HepG2 (cell line): Measurements from ENCODE around the gene SEMA4C. TPM values are rescaled to one million over a fixed set of nuclear protein-coding genes. Genes with fewer than 3 reads are reported as not detected.

Source experiments
- ARNTL ChIP-seq: sonication (generic); formaldehyde crosslinking; IDR thresholded peaks from 2 replicates; pipeline ENCODE4 v1.4.0; 2020; ENCODE audit warnings: mild to moderate bottlenecking, missing genetic modification reagents
- BCL6 ChIP-seq: IDR thresholded peaks from 2 replicates; pipeline ENCODE4 v1.6.1; 2016; ENCODE audit warnings: missing genetic modification reagents, missing compliant biosample characterization
- FOXK2 ChIP-seq: fragments of 450-650 bp; IDR thresholded peaks from 2 replicates; pipeline ENCODE4 v1.6.1; 2016
- MED8 ChIP-seq: sonication (generic); formaldehyde crosslinking; IDR thresholded peaks from 2 replicates; pipeline ENCODE4 v1.8.1; 2023; ENCODE audit warnings: mild to moderate bottlenecking, missing genetic modification reagents; ENCODE audit not compliant: insufficient replicate concordance
- NCOA2 ChIP-seq: sonication (generic); formaldehyde crosslinking; IDR thresholded peaks from 2 replicates; pipeline ENCODE4 v1.8.0; 2022; ENCODE audit warnings: inconsistent platforms
- POGZ ChIP-seq: sonication (generic); formaldehyde crosslinking; IDR thresholded peaks from 2 replicates; pipeline ENCODE4 v1.4.0; 2020; ENCODE audit warnings: mild to moderate bottlenecking, missing genetic modification reagents
- SNAPC2 ChIP-seq: sonication (generic); formaldehyde crosslinking; IDR thresholded peaks from 2 replicates; pipeline ENCODE4 v1.8.1; 2022; ENCODE audit warnings: mild to moderate bottlenecking, missing genetic modification reagents
- ZNF20 ChIP-seq: sonication (generic); formaldehyde crosslinking; IDR thresholded peaks from 2 replicates; pipeline ENCODE4 v1.4.0; 2020; ENCODE audit warnings: mild to moderate bottlenecking, moderate library complexity, missing genetic modification reagents
- ZNF337 ChIP-seq: sonication (generic); formaldehyde crosslinking; IDR thresholded peaks from 2 replicates; pipeline ENCODE4 v1.5.1; 2020; ENCODE audit warnings: missing genetic modification reagents, low read depth, mild to moderate bottlenecking, borderline replicate concordance
- ZSCAN25 ChIP-seq: sonication (generic); formaldehyde crosslinking; IDR thresholded peaks from 2 replicates; pipeline ENCODE4 v1.8.0; 2022; ENCODE audit warnings: mild to moderate bottlenecking, missing genetic modification reagents
- polyA plus RNA-seq, 8 experiments: library from polyadenylated mRNA; depleted of rRNA in 3 of 8; stranded (reverse) in 7 of 8; unstranded in 1 of 8; fragments of >200 nt; fragmentation: Illumina TruSeq in 4 of 8; extraction: Trizol in 4 of 8; gene quantifications; 2 replicates each; pipeline versions ENCODE4 v1.2.1 to v1.2.3, GENCODE V29; 2011 to 2016; ENCODE audit warnings: low read depth in 4 of 8, missing spikeins in 1 of 8, mixed read lengths in 1 of 8; ENCODE audit not compliant: insufficient read depth in 1 of 8
- total RNA-seq, 5 experiments: library from RNA; depleted of rRNA; stranded (reverse); fragments of >200 nt; fragmentation: Illumina TruSeq; extraction: Trizol; gene quantifications; 2 replicates each; pipeline ENCODE4 v1.2.3, GENCODE V29; 2016; ENCODE audit warnings: low read depth in 1 of 5
- TF ChIP-seq, protein P1 (sequence below): sonication (generic); formaldehyde crosslinking; IDR thresholded peaks from 2 replicates; pipeline ENCODE4 v1.4.0; 2020; ENCODE audit warnings: mild to moderate bottlenecking, missing genetic modification reagents
- TF ChIP-seq, protein P2 (sequence below): sonication (generic); formaldehyde crosslinking; IDR thresholded peaks from 2 replicates; pipeline ENCODE4 v1.8.0; 2022; ENCODE audit warnings: mild to moderate bottlenecking, missing genetic modification reagents, moderate library complexity
- TF ChIP-seq, protein P3 (sequence below): sonication (generic); formaldehyde crosslinking; IDR thresholded peaks from 2 replicates; pipeline ENCODE4 v1.5.1; 2020; ENCODE audit warnings: missing genetic modification reagents, mild to moderate bottlenecking, borderline replicate concordance
- TF ChIP-seq, protein P4 (sequence below): sonication (generic); formaldehyde crosslinking; IDR thresholded peaks from 2 replicates; pipeline ENCODE4 v1.8.1; 2023; ENCODE audit warnings: mild to moderate bottlenecking, moderate library complexity, missing genetic modification reagents
- TF ChIP-seq, protein P5 (sequence below): sonication (generic); formaldehyde crosslinking; IDR thresholded peaks from 2 replicates; pipeline ENCODE4 v1.5.0; 2020; ENCODE audit warnings: missing genetic modification reagents

Gene SEMA4C
- total and polyA plus RNA-seq, 2 of the 13 experiments (the other 11 are each of a cell fraction or from before 2014, with no cell fraction given), result 25.9 to 46.6 TPM

DNA sequence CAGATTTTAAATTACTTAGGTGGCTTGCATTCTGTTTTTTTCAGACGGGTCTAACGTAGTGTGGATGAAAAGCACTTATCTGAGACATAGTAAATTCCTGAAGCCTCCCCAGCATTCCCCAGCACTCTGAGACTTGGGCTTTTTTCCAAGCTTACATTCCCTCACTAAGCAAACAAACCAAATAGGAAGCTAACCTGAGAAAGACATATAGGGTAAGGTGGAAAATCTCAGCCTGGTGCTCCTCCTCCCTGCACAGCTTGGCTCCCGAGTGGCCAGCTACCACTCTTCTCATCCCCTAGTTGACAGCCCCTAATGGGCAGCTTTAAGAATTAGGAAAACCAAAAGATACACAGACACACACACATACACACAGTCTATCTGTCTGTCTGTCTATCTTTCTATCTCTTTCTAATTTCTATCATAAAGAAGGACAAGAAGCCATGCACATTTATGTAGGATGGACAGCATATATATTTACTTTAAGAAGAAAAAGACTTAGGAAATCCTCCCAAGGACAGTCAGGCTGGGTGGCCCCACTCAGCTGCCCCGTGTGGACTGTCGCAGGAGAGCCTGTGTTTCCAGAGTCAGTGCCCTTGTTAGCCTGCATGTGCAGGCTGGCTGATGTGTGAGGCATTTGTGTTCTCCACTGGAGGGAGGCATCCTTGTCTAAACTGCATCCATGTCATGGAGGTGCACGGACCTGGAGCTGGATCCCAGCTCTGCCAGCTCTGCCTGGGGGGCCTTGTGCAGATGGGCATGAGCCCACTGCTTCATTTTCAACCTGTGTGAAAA is 45.6 kb downstream of the SEMA4C start (continued):
- TF ChIP-seq, protein P1, sequence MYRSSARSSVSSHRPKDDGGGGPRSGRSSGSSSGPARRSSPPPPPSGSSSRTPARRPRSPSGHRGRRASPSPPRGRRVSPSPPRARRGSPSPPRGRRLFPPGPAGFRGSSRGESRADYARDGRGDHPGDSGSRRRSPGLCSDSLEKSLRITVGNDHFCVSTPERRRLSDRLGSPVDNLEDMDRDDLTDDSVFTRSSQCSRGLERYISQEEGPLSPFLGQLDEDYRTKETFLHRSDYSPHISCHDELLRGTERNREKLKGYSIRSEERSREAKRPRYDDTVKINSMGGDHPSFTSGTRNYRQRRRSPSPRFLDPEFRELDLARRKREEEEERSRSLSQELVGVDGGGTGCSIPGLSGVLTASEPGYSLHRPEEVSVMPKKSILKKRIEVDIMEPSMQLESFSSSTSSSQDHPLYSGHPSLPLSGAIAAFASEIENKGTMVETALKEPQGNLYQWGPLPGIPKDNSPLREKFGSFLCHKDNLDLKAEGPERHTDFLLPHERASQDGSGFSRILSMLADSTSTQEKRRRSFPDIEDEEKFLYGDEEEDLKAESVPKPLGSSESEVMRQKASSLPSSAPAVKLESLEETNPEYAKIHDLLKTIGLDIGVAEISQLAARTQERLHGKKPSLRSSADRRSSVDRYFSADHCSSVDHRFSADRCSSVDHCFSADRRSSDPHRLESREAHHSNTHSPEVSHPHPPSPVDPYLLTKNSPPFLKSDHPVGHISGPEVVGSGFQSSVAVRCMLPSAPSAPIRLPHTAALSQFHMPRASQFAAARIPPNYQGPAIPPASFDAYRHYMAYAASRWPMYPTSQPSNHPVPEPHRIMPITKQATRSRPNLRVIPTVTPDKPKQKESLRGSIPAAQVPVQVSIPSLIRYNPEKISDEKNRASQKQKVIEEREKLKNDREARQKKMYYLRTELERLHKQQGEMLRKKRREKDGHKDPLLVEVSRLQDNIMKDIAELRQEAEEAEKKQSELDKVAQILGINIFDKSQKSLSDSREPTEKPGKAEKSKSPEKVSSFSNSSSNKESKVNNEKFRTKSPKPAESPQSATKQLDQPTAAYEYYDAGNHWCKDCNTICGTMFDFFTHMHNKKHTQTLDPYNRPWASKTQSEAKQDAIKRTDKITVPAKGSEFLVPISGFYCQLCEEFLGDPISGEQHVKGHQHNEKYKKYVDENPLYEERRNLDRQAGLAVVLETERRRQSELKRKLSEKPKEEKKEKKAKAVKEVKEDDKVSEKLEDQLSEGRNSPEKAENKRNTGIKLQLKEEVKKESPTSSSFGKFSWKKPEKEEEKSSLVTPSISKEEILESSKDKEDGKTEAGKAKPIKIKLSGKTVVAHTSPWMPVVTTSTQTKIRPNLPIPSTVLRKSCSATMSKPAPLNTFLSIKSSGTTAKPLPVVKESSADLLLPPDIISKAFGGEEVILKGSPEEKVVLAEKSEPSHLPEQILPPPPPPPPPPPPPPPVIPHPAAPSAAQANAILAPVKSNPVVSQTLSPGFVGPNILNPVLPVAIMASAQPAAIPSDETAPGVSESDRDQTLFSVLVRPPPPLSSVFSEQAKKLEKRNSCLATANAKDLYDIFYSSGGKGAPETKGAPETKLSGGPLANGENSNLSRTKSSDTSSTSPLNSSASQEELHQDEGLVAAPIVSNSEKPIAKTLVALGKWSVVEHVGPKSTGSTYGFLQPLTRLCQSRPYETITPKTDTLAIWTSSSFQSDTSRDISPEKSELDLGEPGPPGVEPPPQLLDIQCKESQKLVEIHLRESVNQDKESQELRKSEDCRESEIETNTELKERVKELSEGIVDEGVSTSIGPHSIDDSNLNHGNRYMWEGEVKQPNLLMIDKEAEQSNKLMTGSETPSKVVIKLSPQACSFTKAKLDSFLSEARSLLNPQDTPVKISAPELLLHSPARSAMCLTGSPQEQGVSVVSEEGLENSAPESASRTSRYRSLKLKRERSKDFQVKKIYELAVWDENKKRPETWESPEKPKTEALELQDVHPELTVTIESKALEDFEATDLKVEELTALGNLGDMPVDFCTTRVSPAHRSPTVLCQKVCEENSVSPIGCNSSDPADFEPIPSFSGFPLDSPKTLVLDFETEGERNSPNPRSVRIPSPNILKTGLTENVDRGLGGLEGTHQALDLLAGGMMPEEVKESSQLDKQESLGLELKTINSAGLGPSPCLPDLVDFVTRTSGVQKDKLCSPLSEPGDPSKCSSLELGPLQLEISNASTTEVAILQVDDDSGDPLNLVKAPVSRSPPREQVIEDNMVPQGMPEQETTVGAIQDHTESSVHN (CRISPR knock-in tag), result no peak
- TF ChIP-seq MED8, result no peak
- TF ChIP-seq SNAPC2 (CRISPR knock-in tag), result no peak
- TF ChIP-seq, protein P2, sequence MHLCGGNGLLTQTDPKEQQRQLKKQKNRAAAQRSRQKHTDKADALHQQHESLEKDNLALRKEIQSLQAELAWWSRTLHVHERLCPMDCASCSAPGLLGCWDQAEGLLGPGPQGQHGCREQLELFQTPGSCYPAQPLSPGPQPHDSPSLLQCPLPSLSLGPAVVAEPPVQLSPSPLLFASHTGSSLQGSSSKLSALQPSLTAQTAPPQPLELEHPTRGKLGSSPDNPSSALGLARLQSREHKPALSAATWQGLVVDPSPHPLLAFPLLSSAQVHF, result no peak
- TF ChIP-seq ZNF20 (CRISPR knock-in tag), result no peak
- no peak; the same call in 1 of the 2 replicates for TF ChIP-seq NCOA2 (CRISPR knock-in tag)
- TF ChIP-seq, protein P3, sequence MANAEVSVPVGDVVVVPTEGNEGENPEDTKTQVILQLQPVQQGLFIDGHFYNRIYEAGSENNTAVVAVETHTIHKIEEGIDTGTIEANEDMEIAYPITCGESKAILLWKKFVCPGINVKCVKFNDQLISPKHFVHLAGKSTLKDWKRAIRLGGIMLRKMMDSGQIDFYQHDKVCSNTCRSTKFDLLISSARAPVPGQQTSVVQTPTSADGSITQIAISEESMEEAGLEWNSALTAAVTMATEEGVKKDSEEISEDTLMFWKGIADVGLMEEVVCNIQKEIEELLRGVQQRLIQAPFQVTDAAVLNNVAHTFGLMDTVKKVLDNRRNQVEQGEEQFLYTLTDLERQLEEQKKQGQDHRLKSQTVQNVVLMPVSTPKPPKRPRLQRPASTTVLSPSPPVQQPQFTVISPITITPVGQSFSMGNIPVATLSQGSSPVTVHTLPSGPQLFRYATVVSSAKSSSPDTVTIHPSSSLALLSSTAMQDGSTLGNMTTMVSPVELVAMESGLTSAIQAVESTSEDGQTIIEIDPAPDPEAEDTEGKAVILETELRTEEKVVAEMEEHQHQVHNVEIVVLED (CRISPR knock-in tag), result no peak
- no peak for TF ChIP-seq ZSCAN25 (CRISPR knock-in tag)
- TF ChIP-seq POGZ, result no peak
- no peak for TF ChIP-seq FOXK2
- TF ChIP-seq, protein P4, sequence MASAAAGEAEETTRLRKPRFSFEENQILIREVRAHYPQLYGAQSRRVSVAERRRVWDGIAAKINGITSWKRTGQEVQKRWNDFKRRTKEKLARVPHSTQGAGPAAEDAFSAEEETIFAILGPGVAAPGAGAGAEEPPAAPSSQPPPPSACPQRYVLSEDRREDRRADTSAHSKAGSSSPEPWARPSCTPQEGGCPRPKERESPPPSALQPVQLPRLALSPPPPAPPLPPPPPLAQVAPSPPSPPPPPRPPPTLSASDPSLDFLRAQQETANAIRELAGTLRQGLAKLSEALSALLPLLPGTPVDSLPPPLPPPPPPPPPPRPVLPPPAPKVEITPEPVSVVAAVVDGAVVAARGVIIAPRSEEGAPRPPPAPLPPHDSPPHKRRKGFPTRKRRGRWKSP (CRISPR knock-in tag), result no peak
- peak; percentile 36; the same call in 1 of the 2 replicates for TF ChIP-seq BCL6 (CRISPR knock-in tag)
- TF ChIP-seq ZNF337 (CRISPR knock-in tag), result no peak
- no peak for TF ChIP-seq ARNTL (CRISPR knock-in tag)
- TF ChIP-seq, protein P5, sequence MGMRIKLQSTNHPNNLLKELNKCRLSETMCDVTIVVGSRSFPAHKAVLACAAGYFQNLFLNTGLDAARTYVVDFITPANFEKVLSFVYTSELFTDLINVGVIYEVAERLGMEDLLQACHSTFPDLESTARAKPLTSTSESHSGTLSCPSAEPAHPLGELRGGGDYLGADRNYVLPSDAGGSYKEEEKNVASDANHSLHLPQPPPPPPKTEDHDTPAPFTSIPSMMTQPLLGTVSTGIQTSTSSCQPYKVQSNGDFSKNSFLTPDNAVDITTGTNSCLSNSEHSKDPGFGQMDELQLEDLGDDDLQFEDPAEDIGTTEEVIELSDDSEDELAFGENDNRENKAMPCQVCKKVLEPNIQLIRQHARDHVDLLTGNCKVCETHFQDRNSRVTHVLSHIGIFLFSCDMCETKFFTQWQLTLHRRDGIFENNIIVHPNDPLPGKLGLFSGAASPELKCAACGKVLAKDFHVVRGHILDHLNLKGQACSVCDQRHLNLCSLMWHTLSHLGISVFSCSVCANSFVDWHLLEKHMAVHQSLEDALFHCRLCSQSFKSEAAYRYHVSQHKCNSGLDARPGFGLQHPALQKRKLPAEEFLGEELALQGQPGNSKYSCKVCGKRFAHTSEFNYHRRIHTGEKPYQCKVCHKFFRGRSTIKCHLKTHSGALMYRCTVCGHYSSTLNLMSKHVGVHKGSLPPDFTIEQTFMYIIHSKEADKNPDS (CRISPR knock-in tag), result no peak
